ENCODE results near the gene KATNAL1.

KATNAL1 gene

GRCh38 chr13:30307194-30307970, at the start of gene KATNAL1:
Gene KATNAL1 (minus strand): TSS chr13:30307551. CDS start chr13:30283777, 23,774 bp downstream.
- no peak for TF ChIP-seq GATA3 (IDR thresholded peaks at IDR 0.05; ENCODE audit: low read depth, low read length)
- no peak for TF ChIP-seq GATA2 (IDR thresholded peaks at IDR 0.05; ENCODE audit: low read depth, low read length)

GRCh38 chr13:30355839-30356238, 48.5 kb upstream of the KATNAL1 start:
- no peak for TF ChIP-seq GATA2 (IDR thresholded peaks at IDR 0.05; ENCODE audit: low read depth, low read length)
- TF ChIP-seq GATA3 (IDR thresholded peaks at IDR 0.05; ENCODE audit: low read depth, low read length): no peak

- TF ChIP-seq GATA3 (IDR thresholded peaks at IDR 0.05; ENCODE audit: low read depth, low read length) (no peak), GATA2 (IDR thresholded peaks at IDR 0.05; ENCODE audit: low read depth, low read length) (no peak)
These were observed 48.0 kb upstream of the KATNAL1 start for GRCh38 chr13:30355384-30355699.

- TF ChIP-seq GATA3 (IDR thresholded peaks at IDR 0.05; ENCODE audit: low read depth, low read length): no peak
- TF ChIP-seq GATA2 (IDR thresholded peaks at IDR 0.05; ENCODE audit: low read depth, low read length): no peak
These were observed 47.4 kb upstream of the KATNAL1 start for GRCh38 chr13:30354493-30355383.

- TF ChIP-seq GATA3 (IDR thresholded peaks at IDR 0.05; ENCODE audit: low read depth, low read length) (no peak), GATA2 (IDR thresholded peaks at IDR 0.05; ENCODE audit: low read depth, low read length) (no peak)
These were observed 46.3 kb upstream of the KATNAL1 start for GRCh38 chr13:30353471-30354215.

GRCh38 chr13:30353060-30353459, 45.7 kb upstream of the KATNAL1 start:
- no peak for TF ChIP-seq GATA3 (IDR thresholded peaks at IDR 0.05; ENCODE audit: low read depth, low read length)
- no peak for TF ChIP-seq GATA2 (IDR thresholded peaks at IDR 0.05; ENCODE audit: low read depth, low read length)

GRCh38 chr13:30352121-30352520, 44.8 kb upstream of the KATNAL1 start:
- TF ChIP-seq GATA3 (IDR thresholded peaks at IDR 0.05; ENCODE audit: low read depth, low read length) (no peak), GATA2 (IDR thresholded peaks at IDR 0.05; ENCODE audit: low read depth, low read length) (no peak)

- TF ChIP-seq GATA3 (IDR thresholded peaks at IDR 0.05; ENCODE audit: low read depth, low read length) (no peak), GATA2 (IDR thresholded peaks at IDR 0.05; ENCODE audit: low read depth, low read length) (no peak)
These were observed 39.4 kb upstream of the KATNAL1 start for GRCh38 chr13:30346789-30347167.

- TF ChIP-seq GATA3 (IDR thresholded peaks at IDR 0.05; ENCODE audit: low read depth, low read length) (no peak), GATA2 (IDR thresholded peaks at IDR 0.05; ENCODE audit: low read depth, low read length) (no peak)
These were observed 38.9 kb upstream of the KATNAL1 start for GRCh38 chr13:30346153-30346788.

GRCh38 chr13:30345426-30346100, 38.2 kb upstream of the KATNAL1 start:
- TF ChIP-seq GATA3 (IDR thresholded peaks at IDR 0.05; ENCODE audit: low read depth, low read length) (no peak), GATA2 (IDR thresholded peaks at IDR 0.05; ENCODE audit: low read depth, low read length) (no peak)

GRCh38 chr13:30341815-30342570, 34.6 kb upstream of the KATNAL1 start:
- TF ChIP-seq GATA3 (IDR thresholded peaks at IDR 0.05; ENCODE audit: low read depth, low read length) (no peak), GATA2 (IDR thresholded peaks at IDR 0.05; ENCODE audit: low read depth, low read length) (peak; percentile 57)
